Measurements from ENCODE around the gene ABCC1. TPM values are rescaled to one million over a fixed set of nuclear protein-coding genes. Genes with fewer than 3 reads are reported as not detected.

ABCC1 gene
- total RNA-seq, 1 experiment from 2014 or later = 56.4 TPM

DNA sequence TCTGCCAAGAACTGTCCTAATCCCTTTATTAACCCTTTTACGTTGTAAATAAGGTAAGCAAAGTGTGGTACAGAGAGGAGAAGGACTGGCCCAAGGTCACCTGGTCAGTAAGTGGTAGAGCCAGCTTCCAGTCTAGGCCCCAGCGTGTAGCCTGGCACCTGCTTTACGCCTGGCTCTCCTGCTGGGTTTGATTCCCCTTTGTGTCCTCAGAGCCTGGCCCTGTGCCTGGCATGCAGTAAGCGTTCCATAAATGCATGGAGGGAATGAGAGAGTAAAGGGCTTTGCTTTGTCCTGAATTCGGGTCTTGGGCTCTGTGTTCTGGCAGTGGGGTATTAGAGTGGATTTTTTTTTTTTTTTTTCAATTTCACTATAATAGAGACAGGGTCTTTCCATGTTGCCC, 62.7 kb downstream of the ABCC1 start:
- no peak overlapping the region for H2AFZ ChIP-seq (ENCODE audit: low read length)
- Mint-ChIP-seq H3K27me3 (ENCODE audit: low read depth) (no peaks in the 10 kb centered on the region), H3K36me3 (ENCODE audit: insufficient read depth in 1 of 3, low read depth in 3 of 3) (peaks cover 24 to 70% (median 53%) of the 10 kb centered on the region in 3 experiments; a peak in 6 of 7 replicates), H3K4me1 (no peaks in the 10 kb centered on the region), H3K27ac (peak overlapping the region in 1 of 3 experiments; percentile 65; a peak in 1 of 7 replicates), H3K9me3 (no peaks in the 10 kb centered on the region), H3K4me3 (no peak overlapping the region)
- H3K4me2 ChIP-seq (ENCODE audit: insufficient read depth, insufficient read length, low read length) = no peak overlapping the region
- H3K27ac ChIP-seq (ENCODE audit: insufficient read length, low read depth, low read length) = no peak overlapping the region
- H3K9me3 ChIP-seq (ENCODE audit: control insufficient read depth, low read depth, low read length) = no peaks in the 10 kb centered on the region
- H2BK12ac ChIP-seq (ENCODE audit: insufficient read length, low read depth, low read length) = no peak overlapping the region
- H3K14ac ChIP-seq (ENCODE audit: insufficient read depth, low read length) = no peak overlapping the region
- TF ChIP-seq, protein P1, sequence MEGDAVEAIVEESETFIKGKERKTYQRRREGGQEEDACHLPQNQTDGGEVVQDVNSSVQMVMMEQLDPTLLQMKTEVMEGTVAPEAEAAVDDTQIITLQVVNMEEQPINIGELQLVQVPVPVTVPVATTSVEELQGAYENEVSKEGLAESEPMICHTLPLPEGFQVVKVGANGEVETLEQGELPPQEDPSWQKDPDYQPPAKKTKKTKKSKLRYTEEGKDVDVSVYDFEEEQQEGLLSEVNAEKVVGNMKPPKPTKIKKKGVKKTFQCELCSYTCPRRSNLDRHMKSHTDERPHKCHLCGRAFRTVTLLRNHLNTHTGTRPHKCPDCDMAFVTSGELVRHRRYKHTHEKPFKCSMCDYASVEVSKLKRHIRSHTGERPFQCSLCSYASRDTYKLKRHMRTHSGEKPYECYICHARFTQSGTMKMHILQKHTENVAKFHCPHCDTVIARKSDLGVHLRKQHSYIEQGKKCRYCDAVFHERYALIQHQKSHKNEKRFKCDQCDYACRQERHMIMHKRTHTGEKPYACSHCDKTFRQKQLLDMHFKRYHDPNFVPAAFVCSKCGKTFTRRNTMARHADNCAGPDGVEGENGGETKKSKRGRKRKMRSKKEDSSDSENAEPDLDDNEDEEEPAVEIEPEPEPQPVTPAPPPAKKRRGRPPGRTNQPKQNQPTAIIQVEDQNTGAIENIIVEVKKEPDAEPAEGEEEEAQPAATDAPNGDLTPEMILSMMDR (conservative IDR thresholded peaks at IDR 0.05) = no peak
- no peak overlapping the region for H4K91ac ChIP-seq (ENCODE audit: insufficient read length, low read depth, low read length)
- H3K23ac ChIP-seq (ENCODE audit: insufficient read length, low read depth, low read length) = no peak overlapping the region
- H3K4ac ChIP-seq (ENCODE audit: low read depth, low read length) = no peak overlapping the region
- H3K4me1 ChIP-seq (ENCODE audit: insufficient read depth, low read length) = no peaks in the 10 kb centered on the region
- H3T11ph ChIP-seq (ENCODE audit: low read length) = no peak overlapping the region
- no peak overlapping the region for H4K8ac ChIP-seq (replicated peaks; ENCODE audit: insufficient read length, low read depth, low read length)
- DNase-seq = no peak
- H2BK120ac ChIP-seq (ENCODE audit: low read depth, low read length, poor library complexity, severe bottlenecking) = no peak overlapping the region
- H3K79me1 ChIP-seq (ENCODE audit: insufficient read depth, low read depth, low read length, poor library complexity, severe bottlenecking) = peaks cover 3% of the 10 kb centered on the region
- WGBS (ENCODE audit: extremely low coverage, insufficient read length, low lambda C conversion rate) = no CpG with 5 or more reads among the region's 5 CpGs
- no peaks in the 10 kb centered on the region for H3K23me2 ChIP-seq (ENCODE audit: insufficient read length, low read depth, low read length, poor library complexity, severe bottlenecking)
- H2BK15ac ChIP-seq (ENCODE audit: low read depth, low read length) = no peak overlapping the region
- H4K5ac ChIP-seq (ENCODE audit: insufficient read length, low read depth, low read length) = no peak overlapping the region
- no peak overlapping the region for H3K56ac ChIP-seq (ENCODE audit: insufficient read length, low read depth, low read length)
- H2AK5ac ChIP-seq (ENCODE audit: insufficient read length, low read length) = no peak overlapping the region
- H4K20me1 ChIP-seq (ENCODE audit: control insufficient read depth, insufficient read depth, insufficient read length) = no peaks in the 10 kb centered on the region
- no peak overlapping the region for H2BK5ac ChIP-seq (ENCODE audit: insufficient read length, low read length)
- no peak overlapping the region for H3K9ac ChIP-seq (ENCODE audit: extremely low read depth, insufficient read length, low read length)
- H3K18ac ChIP-seq (ENCODE audit: insufficient read length, low read depth, low read length) = no peak overlapping the region
- H2BK20ac ChIP-seq (ENCODE audit: low read depth, low read length, poor library complexity, severe bottlenecking) = no peak overlapping the region
- H3K27me3 ChIP-seq (ENCODE audit: insufficient read depth, low read length) = no peaks in the 10 kb centered on the region
- H3K79me2 ChIP-seq (ENCODE audit: insufficient read depth, low read length) = no peaks in the 10 kb centered on the region
